B cell (primary cell): ENCODE data around the gene SIK3.

Experiments used
- EZH2 ChIP-seq: IDR thresholded peaks from 2 replicates; pipeline ENCODE4 v1.6.1; 2012; ENCODE audit warnings: borderline replicate concordance, low read depth, mild to moderate bottlenecking, moderate library complexity, low read length; ENCODE audit not compliant: insufficient read depth, poor library complexity, severe bottlenecking
- TF ChIP-seq, protein P1 (sequence below): fragments of 200-600 bp; IDR thresholded peaks from one replicate; pipeline ENCODE4 v1.8.0; 2022; ENCODE audit warnings: antibody characterized with exemption, mild to moderate bottlenecking

DNA sequence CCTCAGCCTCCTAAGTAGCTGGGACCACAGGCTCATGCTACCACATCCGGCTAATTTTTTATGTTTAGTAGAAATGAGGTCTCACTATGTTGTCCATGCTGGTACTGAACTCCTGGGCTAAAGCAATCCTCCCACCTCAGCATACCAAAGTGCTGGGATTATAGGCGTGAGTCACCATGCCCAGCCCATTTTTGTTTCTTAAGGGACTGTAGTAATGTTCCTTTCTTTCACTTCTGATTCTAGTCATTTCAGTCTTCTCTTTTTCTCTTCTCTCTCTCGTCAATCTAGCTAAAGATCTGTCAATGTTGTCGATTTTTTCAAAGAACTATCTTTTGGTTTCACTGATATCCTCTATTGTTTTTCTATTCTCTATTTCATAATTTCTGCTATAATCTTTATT, 149.8 kb downstream of the SIK3 start:
- TF ChIP-seq, protein P1, sequence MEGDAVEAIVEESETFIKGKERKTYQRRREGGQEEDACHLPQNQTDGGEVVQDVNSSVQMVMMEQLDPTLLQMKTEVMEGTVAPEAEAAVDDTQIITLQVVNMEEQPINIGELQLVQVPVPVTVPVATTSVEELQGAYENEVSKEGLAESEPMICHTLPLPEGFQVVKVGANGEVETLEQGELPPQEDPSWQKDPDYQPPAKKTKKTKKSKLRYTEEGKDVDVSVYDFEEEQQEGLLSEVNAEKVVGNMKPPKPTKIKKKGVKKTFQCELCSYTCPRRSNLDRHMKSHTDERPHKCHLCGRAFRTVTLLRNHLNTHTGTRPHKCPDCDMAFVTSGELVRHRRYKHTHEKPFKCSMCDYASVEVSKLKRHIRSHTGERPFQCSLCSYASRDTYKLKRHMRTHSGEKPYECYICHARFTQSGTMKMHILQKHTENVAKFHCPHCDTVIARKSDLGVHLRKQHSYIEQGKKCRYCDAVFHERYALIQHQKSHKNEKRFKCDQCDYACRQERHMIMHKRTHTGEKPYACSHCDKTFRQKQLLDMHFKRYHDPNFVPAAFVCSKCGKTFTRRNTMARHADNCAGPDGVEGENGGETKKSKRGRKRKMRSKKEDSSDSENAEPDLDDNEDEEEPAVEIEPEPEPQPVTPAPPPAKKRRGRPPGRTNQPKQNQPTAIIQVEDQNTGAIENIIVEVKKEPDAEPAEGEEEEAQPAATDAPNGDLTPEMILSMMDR: no peak
- no peak for TF ChIP-seq EZH2
